ENCODE results near the gene CC2D1A. TPM values are rescaled to one million over a fixed set of nuclear protein-coding genes. Genes with fewer than 3 reads are reported as not detected.

Gene CC2D1A
- total and polyA plus RNA-seq, 10 donors: 13.0 to 40.1 (median 27.5) TPM

DNA sequence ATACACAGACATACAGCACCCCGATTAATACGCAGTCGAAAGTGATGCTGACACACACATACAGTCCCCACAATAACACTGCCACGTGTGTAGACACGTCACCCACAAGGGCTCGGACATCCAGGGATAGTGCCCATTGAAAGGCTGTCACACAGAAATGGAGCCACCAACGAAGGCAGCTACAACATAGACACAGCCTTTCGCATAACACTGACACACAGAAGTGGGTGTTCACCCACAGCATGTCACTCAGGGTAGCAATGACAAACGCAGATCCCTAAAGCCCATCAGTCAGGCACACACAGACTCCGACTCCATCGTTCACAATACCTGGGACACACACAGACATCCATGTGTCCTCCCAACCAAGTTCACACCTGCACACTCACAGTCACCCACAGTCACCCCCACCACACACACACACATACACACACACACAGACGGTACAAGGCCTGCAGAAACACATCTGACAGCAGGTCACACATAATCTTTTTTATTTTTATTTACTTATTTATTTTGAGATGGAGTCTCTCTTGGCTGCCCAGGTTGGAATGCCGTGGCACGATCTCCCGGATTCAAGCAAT, 39.4 kb upstream of the CC2D1A start:
- peaks cover 0 to 65% (median 20%) of the 10 kb centered on the region in 7 donors for H3K27me3 ChIP-seq (replicated peaks in 1 of 7)
- TF ChIP-seq, protein P1, sequence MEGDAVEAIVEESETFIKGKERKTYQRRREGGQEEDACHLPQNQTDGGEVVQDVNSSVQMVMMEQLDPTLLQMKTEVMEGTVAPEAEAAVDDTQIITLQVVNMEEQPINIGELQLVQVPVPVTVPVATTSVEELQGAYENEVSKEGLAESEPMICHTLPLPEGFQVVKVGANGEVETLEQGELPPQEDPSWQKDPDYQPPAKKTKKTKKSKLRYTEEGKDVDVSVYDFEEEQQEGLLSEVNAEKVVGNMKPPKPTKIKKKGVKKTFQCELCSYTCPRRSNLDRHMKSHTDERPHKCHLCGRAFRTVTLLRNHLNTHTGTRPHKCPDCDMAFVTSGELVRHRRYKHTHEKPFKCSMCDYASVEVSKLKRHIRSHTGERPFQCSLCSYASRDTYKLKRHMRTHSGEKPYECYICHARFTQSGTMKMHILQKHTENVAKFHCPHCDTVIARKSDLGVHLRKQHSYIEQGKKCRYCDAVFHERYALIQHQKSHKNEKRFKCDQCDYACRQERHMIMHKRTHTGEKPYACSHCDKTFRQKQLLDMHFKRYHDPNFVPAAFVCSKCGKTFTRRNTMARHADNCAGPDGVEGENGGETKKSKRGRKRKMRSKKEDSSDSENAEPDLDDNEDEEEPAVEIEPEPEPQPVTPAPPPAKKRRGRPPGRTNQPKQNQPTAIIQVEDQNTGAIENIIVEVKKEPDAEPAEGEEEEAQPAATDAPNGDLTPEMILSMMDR (IDR thresholded peaks at IDR 0.05 in 8 of 11, conservative IDR thresholded peaks at IDR 0.05 in 3 of 11): no peak
- TF ChIP-seq POLR2A (IDR thresholded peaks at IDR 0.05): no peak
- TF ChIP-seq POLR2AphosphoS5 (IDR thresholded peaks at IDR 0.05): no peak
- H3K9me3 ChIP-seq: no peaks in the 10 kb centered on the region
- peak overlapping the region in 2 of 8 donors; percentile 59 to 78 for H3K4me3 ChIP-seq
- no peaks in the 10 kb centered on the region for H3K36me3 ChIP-seq
- H3K4me1 ChIP-seq: peaks cover 0 to 43% (median 32%) of the 10 kb centered on the region in 6 donors
- intact Hi-C loops (cut with DNase I; ENCODE audit: low total_unique reads): loop anchor here (10.0 kb wide), 1 partner anchor 592 kb away; no protein-coding TSS in a partner anchor
- H3K27ac ChIP-seq: no peak overlapping the region
- WGBS, 5 donors: 71 to 79% (median 73%) methylated on average over 15 of the region's 15 CpGs
- no peak for DNase-seq

DNA sequence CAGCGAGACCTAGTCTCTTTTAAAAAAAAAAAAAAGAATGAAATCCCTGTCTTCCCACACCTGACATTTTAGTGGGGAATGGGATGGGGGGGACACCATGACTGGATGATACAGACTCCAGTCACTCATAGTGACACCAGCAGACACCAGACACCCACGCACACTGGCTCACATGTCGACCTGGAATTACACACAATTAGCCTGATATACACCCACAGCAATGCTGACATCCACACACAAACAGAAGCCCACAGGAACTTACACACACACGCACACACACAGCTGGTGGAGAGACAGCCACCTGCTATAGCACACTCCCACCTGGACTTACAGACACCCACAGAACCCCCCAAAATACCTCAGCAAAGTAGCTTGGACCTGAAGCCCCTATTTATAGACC, 37.3 kb upstream of the CC2D1A start:
- intact Hi-C loops (cut with DNase I; ENCODE audit: low total_unique reads): loop anchor here (10.0 kb wide), 1 partner anchor 594 kb away; no protein-coding TSS in a partner anchor
- H3K4me1 ChIP-seq: peaks cover 0 to 43% (median 29%) of the 10 kb centered on the region in 6 donors
- WGBS, 5 donors: 68 to 88% (median 77%) methylated on average over 4 of the region's 4 CpGs
- H3K27me3 ChIP-seq (replicated peaks in 1 of 7): peaks cover 0 to 77% (median 20%) of the 10 kb centered on the region in 7 donors
- no peaks in the 10 kb centered on the region for H3K36me3 ChIP-seq
- no peak for DNase-seq
- TF ChIP-seq POLR2A (IDR thresholded peaks at IDR 0.05) (no peak), POLR2AphosphoS5 (IDR thresholded peaks at IDR 0.05) (no peak)
- TF ChIP-seq, protein P1 (IDR thresholded peaks at IDR 0.05 in 8 of 11, conservative IDR thresholded peaks at IDR 0.05 in 3 of 11): no peak
- H3K9me3 ChIP-seq: no peaks in the 10 kb centered on the region
- no peak overlapping the region for H3K4me3 ChIP-seq
- H3K27ac ChIP-seq: no peak overlapping the region

DNA sequence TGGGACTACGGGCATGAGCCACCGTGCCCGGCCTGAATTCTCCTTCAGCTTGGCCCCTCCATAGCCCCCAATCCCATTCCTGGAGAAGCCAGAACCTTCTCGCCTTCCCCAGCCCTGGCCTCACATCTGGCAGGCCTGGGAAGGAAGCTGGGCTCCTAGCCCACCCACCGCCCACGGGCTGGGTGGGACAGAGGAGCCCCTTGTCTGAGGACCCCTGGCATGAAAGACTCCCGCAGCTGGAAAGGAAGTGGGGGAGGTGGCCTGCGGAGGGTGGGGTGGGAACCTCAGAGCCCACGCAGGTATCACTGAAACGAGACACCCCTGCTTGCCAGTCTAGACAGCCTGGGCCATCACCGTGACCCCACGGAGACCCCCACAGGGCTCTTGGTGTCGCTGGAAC, 36.7 kb upstream of the CC2D1A start:
- intact Hi-C loops (cut with DNase I; ENCODE audit: low total_unique reads): loop anchor here (10.0 kb wide), 1 partner anchor 594 kb away; no protein-coding TSS in a partner anchor
- no peak overlapping the region for H3K4me3 ChIP-seq
- no peak overlapping the region for H3K27ac ChIP-seq
- 75 to 88% (median 78%) methylated on average over 4 to 13 of the region's 13 CpGs for WGBS, 5 donors
- H3K9me3 ChIP-seq: no peaks in the 10 kb centered on the region
- no peaks in the 10 kb centered on the region for H3K36me3 ChIP-seq
- H3K27me3 ChIP-seq (replicated peaks in 1 of 7): peaks cover 0 to 76% (median 18%) of the 10 kb centered on the region in 7 donors
- DNase-seq: no peak
- no peak for TF ChIP-seq POLR2AphosphoS5 (IDR thresholded peaks at IDR 0.05)
- TF ChIP-seq, protein P1 (IDR thresholded peaks at IDR 0.05 in 8 of 11, conservative IDR thresholded peaks at IDR 0.05 in 3 of 11): no peak
- TF ChIP-seq POLR2A (IDR thresholded peaks at IDR 0.05): no peak
- peaks cover 0 to 42% (median 28%) of the 10 kb centered on the region in 6 donors for H3K4me1 ChIP-seq

DNA sequence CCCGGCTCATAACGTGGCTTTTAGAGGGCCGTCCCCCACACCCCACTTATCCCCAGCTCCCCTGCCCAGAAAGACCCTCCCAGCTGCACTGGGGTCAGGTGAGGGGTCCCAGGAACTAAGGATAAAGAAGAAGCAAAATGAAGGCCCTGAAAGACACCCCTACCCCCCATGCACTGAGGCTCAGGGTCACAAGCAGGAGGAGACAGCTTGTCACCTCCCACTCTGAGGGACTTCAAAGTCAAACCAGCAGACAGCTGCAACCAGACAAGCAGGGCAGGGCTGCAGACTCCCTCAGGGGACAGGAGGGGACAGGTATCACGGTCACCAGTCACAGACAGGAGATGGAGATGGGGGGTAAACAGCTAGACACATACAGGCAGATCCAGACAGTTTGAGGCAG, 35.1 kb upstream of the CC2D1A start:
- peaks cover 0 to 28% (median 17%) of the 10 kb centered on the region in 6 donors for H3K4me1 ChIP-seq
- WGBS, 5 donors: 83 to 91% (median 90%) methylated on average over 4 of the region's 4 CpGs

More for the DNA sequence above, 35.1 kb upstream of the CC2D1A start:
- DNase-seq: peak; percentile 41
- Histone ChIP-seq H3K27ac (no peak overlapping the region), H3K4me3 (no peak overlapping the region), H3K9me3 (no peaks in the 10 kb centered on the region), H3K27me3 (replicated peaks in 1 of 7) (peaks cover 0 to 61% (median 10%) of the 10 kb centered on the region in 7 donors), H3K36me3 (no peaks in the 10 kb centered on the region)
- TF ChIP-seq POLR2AphosphoS5 (IDR thresholded peaks at IDR 0.05): no peak
- intact Hi-C loops (cut with DNase I; ENCODE audit: low total_unique reads): no loop called here

Measured in spleen (tissue), 11 donors.